ENCODE measurements around the gene RANBP9. TPM values are rescaled to one million over a fixed set of nuclear protein-coding genes. Genes with fewer than 3 reads are reported as not detected.

RANBP9 gene
- total and polyA plus RNA-seq, 9 of the 15 experiments (the other 6 are each of a cell fraction or from before 2014, with no cell fraction given), result 27.5 to 130 (median 61.5) TPM

- TF ChIP-seq CC2D1A (IDR thresholded peaks at IDR 0.05), result no peak
- TF ChIP-seq KDM1A (IDR thresholded peaks at IDR 0.05), result no peak
- TF ChIP-seq ZNF224 (CRISPR knock-in tag; IDR thresholded peaks at IDR 0.05), result no peak
- TF ChIP-seq ZBTB7A (IDR thresholded peaks at IDR 0.05; ENCODE audit: borderline replicate concordance, control insufficient read depth, low read depth, low read length), result no peak
- TF ChIP-seq RBM22 (IDR thresholded peaks at IDR 0.05; ENCODE audit: low read depth, low read length, poor library complexity, severe bottlenecking), result peak; percentile 43
- no peak for TF ChIP-seq SAFB2 (IDR thresholded peaks at IDR 0.05; ENCODE audit: borderline replicate concordance, low read depth, low read length, severe bottlenecking)
- TF ChIP-seq SIRT6 (IDR thresholded peaks at IDR 0.05; ENCODE audit: low read depth, low read length), result no peak
- TF ChIP-seq DACH1 (IDR thresholded peaks at IDR 0.05; ENCODE audit: partially characterized antibody), result no peak
- TF ChIP-seq FUS (optimal IDR thresholded peaks at IDR 0.05; ENCODE audit: low read depth, low read length), result no peak
- 0 out of 2 replicates have a peak, but pooled peaks have one; percentile 47 for TF ChIP-seq POLR2A (conservative IDR thresholded peaks at IDR 0.05)
- no peak for TF ChIP-seq DIDO1 (tag; IDR thresholded peaks at IDR 0.05; ENCODE audit: low read depth)
- TF ChIP-seq SFPQ (IDR thresholded peaks at IDR 0.05; ENCODE audit: low read depth, low read length), result no peak
- TF ChIP-seq TRIM28 (IDR thresholded peaks at IDR 0.05), result no peak
- no peak for TF ChIP-seq ATF4 (CRISPR knock-in tag; IDR thresholded peaks at IDR 0.05)
- TF ChIP-seq POLR2B (IDR thresholded peaks at IDR 0.05; ENCODE audit: low read depth, partially characterized antibody), result peak; percentile 51
- no peak for TF ChIP-seq DDX20 (tag; IDR thresholded peaks at IDR 0.05; ENCODE audit: low read depth)
- no peak for TF ChIP-seq TCF7 (IDR thresholded peaks at IDR 0.05; ENCODE audit: borderline replicate concordance)
- no peak for TF ChIP-seq SMC3 (conservative IDR thresholded peaks at IDR 0.05; ENCODE audit: insufficient read depth, low read depth, low read length)
- no peak for TF ChIP-seq RHOXF2B (CRISPR knock-in tag; conservative IDR thresholded peaks at IDR 0.05)
- no peak for TF ChIP-seq CTCFL (IDR thresholded peaks at IDR 0.05; ENCODE audit: borderline replicate concordance, insufficient read depth, low read depth, low read length, poor library complexity, severe bottlenecking)
- no peak for TF ChIP-seq ZNF174 (CRISPR knock-in tag; IDR thresholded peaks at IDR 0.05)
These were observed 62.2 kb downstream of the RANBP9 start (continued) for GRCh38 chr6:13649393-13649792.

All from K562 (cell line).